HepG2 (cell line): ENCODE results near the gene NAGA.

Source experiments
- CEBPB ChIP-seq: IDR thresholded peaks from 2 replicates; pipeline ENCODE4 v1.6.1; 2011; ENCODE audit warnings: low read depth, low read length, improper control_type of control experiment, borderline replicate concordance
- CHD2 ChIP-seq: IDR thresholded peaks from 2 replicates; pipeline ENCODE4 v1.6.1; 2011; ENCODE audit warnings: low read depth, low read length, improper control_type of control experiment
- HDAC6 ChIP-seq: fragments of 200-600 bp; sonication (generic); IDR thresholded peaks from 2 replicates; pipeline ENCODE4 v1.7.0; 2017; ENCODE audit warnings: mild to moderate bottlenecking, antibody characterized with exemption, low read length, low read depth
- HIVEP1 ChIP-seq: sonication (generic); formaldehyde crosslinking; IDR thresholded peaks from 2 replicates; pipeline ENCODE4 v1.4.0; 2020; ENCODE audit warnings: mild to moderate bottlenecking, missing genetic modification reagents
- IRF1 ChIP-seq: sonication (generic); formaldehyde crosslinking; IDR thresholded peaks from 2 replicates; pipeline ENCODE4 v1.4.0; 2020; ENCODE audit warnings: low read depth, mild to moderate bottlenecking, missing genetic modification reagents
- NCOR1 ChIP-seq: fragments of 200-600 bp; sonication (generic); IDR thresholded peaks from 2 replicates; pipeline ENCODE4 v1.7.0; 2017; ENCODE audit warnings: antibody characterized with exemption, low read length, borderline replicate concordance
- RAD51 ChIP-seq: fragments of 450-650 bp; IDR thresholded peaks from 2 replicates; pipeline ENCODE4 v1.6.1; 2016; ENCODE audit warnings: borderline replicate concordance
- REST ChIP-seq, 2 experiments: IDR thresholded peaks; 2 replicates each; pipeline ENCODE4 v1.6.1; 2011 to 2012; ENCODE audit warnings: low read length in 2 of 2, borderline replicate concordance in 1 of 2, low read depth in 1 of 2, mild to moderate bottlenecking in 1 of 2, moderate library complexity in 1 of 2
- SCMH1 ChIP-seq: sonication (generic); formaldehyde crosslinking; IDR thresholded peaks from 2 replicates; pipeline ENCODE4 v1.9.0; 2021; ENCODE audit warnings: missing genetic modification reagents, mild to moderate bottlenecking, borderline replicate concordance
- ZNF510 ChIP-seq: sonication (generic); formaldehyde crosslinking; IDR thresholded peaks from 2 replicates; pipeline ENCODE4 v1.4.0; 2020; ENCODE audit warnings: low read depth, mild to moderate bottlenecking, missing genetic modification reagents

- no peak for TF ChIP-seq CHD2
- TF ChIP-seq HIVEP1, result no peak
- no peak for TF ChIP-seq HDAC6
- TF ChIP-seq CEBPB, result no peak
- no peak for TF ChIP-seq RAD51
- TF ChIP-seq SCMH1 (CRISPR knock-in tag), result no peak
- no peak for TF ChIP-seq REST (IDR thresholded peaks at IDR 0.05; ENCODE audit: borderline replicate concordance in 1 of 2, low read depth in 1 of 2, low read length in 2 of 2)
- no peak for TF ChIP-seq NCOR1
- TF ChIP-seq IRF1 (CRISPR knock-in tag), result no peak
- no peak for TF ChIP-seq ZNF510 (CRISPR knock-in tag)
These were observed 19.9 kb downstream of the NAGA start for GRCh38 chr22:42050641-42051180.
